Gastrocnemius medialis (tissue), 4 donors: Measurements from ENCODE around the gene ASIC3.

Source experiments
- CTCF ChIP-seq, 5 experiments: fragments of 450-650 bp in 3 of 5; fragments of 200-600 bp in 2 of 5; sonication (generic) in 2 of 5; IDR thresholded peaks in 4 of 5; conservative IDR thresholded peaks in 1 of 5; 1 replicate in 4 of 5; 2 replicates in 1 of 5; pipeline ENCODE4 v1.5.1; 2016 to 2019; ENCODE audit warnings: antibody characterized with exemption in 5 of 5, mild to moderate bottlenecking in 3 of 5, moderate library complexity in 3 of 5
- POLR2A ChIP-seq, 2 donors: fragments of 450-650 bp; IDR thresholded peaks; one replicate each; pipeline ENCODE4 v1.6.1; 2017; ENCODE audit warnings: antibody characterized with exemption in 2 of 2, mild to moderate bottlenecking in 2 of 2, moderate library complexity in 2 of 2

GRCh38 chr7:151086802-151087244 is 38.5 kb downstream of the ASIC3 start:
- no peak for TF ChIP-seq CTCF (IDR thresholded peaks at IDR 0.05 in 4 of 5, conservative IDR thresholded peaks at IDR 0.05 in 1 of 5)
- TF ChIP-seq POLR2A (IDR thresholded peaks at IDR 0.05) = no peak
